Measurements from ENCODE around the gene C16orf92.

The C16orf92 gene

DNA sequence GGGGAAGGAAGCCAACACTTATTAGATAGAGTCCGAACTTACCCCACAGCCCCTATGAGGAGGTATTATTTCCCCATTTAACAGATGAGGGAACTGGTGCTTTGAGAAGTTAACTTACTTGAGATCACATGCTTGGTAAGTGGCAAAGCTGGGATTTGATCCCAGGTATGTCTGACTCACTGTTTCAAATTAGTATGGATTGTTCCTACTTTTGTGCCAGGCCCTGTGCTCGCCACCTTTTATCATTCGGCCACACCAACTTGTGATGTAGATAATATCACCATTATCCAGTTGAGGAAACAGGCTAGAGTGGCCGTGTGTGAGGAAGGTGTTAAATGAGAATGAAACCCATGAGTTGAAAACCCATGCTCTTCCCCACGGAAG, 38.2 kb upstream of the C16orf92 start (continued):
- TF ChIP-seq, protein P1, sequence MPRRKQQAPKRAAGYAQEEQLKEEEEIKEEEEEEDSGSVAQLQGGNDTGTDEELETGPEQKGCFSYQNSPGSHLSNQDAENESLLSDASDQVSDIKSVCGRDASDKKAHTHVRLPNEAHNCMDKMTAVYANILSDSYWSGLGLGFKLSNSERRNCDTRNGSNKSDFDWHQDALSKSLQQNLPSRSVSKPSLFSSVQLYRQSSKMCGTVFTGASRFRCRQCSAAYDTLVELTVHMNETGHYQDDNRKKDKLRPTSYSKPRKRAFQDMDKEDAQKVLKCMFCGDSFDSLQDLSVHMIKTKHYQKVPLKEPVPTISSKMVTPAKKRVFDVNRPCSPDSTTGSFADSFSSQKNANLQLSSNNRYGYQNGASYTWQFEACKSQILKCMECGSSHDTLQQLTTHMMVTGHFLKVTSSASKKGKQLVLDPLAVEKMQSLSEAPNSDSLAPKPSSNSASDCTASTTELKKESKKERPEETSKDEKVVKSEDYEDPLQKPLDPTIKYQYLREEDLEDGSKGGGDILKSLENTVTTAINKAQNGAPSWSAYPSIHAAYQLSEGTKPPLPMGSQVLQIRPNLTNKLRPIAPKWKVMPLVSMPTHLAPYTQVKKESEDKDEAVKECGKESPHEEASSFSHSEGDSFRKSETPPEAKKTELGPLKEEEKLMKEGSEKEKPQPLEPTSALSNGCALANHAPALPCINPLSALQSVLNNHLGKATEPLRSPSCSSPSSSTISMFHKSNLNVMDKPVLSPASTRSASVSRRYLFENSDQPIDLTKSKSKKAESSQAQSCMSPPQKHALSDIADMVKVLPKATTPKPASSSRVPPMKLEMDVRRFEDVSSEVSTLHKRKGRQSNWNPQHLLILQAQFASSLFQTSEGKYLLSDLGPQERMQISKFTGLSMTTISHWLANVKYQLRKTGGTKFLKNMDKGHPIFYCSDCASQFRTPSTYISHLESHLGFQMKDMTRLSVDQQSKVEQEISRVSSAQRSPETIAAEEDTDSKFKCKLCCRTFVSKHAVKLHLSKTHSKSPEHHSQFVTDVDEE (CRISPR knock-in tag; IDR thresholded peaks at IDR 0.05) = no peak

DNA sequence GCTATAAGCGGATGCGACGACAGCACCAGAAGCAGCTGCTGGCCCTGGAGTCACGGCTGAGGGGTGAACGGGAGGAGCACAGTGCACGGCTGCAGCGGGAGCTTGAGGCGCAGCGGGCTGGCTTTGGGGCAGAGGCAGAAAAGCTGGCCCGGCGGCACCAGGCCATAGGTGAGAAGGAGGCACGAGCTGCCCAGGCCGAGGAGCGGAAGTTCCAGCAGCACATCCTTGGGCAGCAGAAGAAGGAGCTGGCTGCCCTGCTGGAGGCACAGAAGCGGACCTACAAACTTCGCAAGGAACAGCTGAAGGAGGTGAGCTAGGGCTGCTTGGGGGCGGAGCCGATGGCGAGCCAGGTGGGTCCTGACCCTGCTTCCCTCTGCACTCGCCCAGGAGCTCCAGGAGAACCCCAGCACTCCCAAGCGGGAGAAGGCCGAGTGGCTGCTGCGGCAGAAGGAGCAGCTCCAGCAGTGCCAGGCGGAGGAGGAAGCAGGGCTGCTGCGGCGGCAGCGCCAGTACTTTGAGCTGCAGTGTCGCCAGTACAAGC, 37.7 kb upstream of the C16orf92 start:
- TF ChIP-seq, protein P2, sequence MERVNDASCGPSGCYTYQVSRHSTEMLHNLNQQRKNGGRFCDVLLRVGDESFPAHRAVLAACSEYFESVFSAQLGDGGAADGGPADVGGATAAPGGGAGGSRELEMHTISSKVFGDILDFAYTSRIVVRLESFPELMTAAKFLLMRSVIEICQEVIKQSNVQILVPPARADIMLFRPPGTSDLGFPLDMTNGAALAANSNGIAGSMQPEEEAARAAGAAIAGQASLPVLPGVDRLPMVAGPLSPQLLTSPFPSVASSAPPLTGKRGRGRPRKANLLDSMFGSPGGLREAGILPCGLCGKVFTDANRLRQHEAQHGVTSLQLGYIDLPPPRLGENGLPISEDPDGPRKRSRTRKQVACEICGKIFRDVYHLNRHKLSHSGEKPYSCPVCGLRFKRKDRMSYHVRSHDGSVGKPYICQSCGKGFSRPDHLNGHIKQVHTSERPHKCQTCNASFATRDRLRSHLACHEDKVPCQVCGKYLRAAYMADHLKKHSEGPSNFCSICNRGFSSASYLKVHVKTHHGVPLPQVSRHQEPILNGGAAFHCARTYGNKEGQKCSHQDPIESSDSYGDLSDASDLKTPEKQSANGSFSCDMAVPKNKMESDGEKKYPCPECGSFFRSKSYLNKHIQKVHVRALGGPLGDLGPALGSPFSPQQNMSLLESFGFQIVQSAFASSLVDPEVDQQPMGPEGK (CRISPR knock-in tag; IDR thresholded peaks at IDR 0.05; ENCODE audit: borderline replicate concordance) = no peak
- TF ChIP-seq ZC3H10 (CRISPR knock-in tag; IDR thresholded peaks at IDR 0.05) (no peak), OSR1 (CRISPR knock-in tag; IDR thresholded peaks at IDR 0.05) (no peak), ZFP3 (CRISPR knock-in tag; IDR thresholded peaks at IDR 0.05) (no peak), BACH2 (CRISPR knock-in tag; IDR thresholded peaks at IDR 0.05; ENCODE audit: borderline replicate concordance) (no peak), SNAI2 (CRISPR knock-in tag; IDR thresholded peaks at IDR 0.05) (no peak), RARB (CRISPR knock-in tag; IDR thresholded peaks at IDR 0.05) (no peak), PPARA (CRISPR knock-in tag; IDR thresholded peaks at IDR 0.05; ENCODE audit: borderline replicate concordance) (no peak), ARNTL (CRISPR knock-in tag; IDR thresholded peaks at IDR 0.05; ENCODE audit: borderline replicate concordance, low read depth) (no peak), ZNF8 (CRISPR knock-in tag; IDR thresholded peaks at IDR 0.05) (no peak), ESRRG (CRISPR knock-in tag; IDR thresholded peaks at IDR 0.05) (no peak)
- ATAC-seq = no peak

DNA sequence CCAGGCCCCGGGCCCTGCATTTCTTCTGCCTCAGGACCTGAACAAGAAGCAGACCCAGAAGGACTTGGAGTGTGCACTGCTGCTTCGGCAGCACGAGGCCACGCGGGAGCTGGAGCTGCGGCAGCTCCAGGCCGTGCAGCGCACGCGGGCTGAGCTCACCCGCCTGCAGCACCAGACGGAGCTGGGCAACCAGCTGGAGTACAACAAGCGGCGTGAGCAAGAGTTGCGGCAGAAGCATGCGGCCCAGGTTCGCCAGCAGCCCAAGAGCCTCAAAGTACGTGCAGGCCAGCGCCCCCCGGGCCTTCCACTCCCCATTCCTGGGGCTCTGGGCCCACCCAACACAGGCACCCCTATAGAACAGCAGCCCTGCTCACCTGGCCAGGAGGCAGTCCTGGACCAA, 36.8 kb upstream of the C16orf92 start:
- TF ChIP-seq, protein P1 (CRISPR knock-in tag; IDR thresholded peaks at IDR 0.05) = no peak
- TF ChIP-seq ISL1 (CRISPR knock-in tag; IDR thresholded peaks at IDR 0.05) = no peak
- TF ChIP-seq, protein P3, sequence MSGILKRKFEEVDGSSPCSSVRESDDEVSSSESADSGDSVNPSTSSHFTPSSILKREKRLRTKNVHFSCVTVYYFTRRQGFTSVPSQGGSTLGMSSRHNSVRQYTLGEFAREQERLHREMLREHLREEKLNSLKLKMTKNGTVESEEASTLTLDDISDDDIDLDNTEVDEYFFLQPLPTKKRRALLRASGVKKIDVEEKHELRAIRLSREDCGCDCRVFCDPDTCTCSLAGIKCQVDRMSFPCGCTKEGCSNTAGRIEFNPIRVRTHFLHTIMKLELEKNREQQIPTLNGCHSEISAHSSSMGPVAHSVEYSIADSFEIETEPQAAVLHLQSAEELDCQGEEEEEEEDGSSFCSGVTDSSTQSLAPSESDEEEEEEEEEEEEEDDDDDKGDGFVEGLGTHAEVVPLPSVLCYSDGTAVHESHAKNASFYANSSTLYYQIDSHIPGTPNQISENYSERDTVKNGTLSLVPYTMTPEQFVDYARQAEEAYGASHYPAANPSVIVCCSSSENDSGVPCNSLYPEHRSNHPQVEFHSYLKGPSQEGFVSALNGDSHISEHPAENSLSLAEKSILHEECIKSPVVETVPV (CRISPR knock-in tag; IDR thresholded peaks at IDR 0.05) = no peak
- TF ChIP-seq, protein P4, sequence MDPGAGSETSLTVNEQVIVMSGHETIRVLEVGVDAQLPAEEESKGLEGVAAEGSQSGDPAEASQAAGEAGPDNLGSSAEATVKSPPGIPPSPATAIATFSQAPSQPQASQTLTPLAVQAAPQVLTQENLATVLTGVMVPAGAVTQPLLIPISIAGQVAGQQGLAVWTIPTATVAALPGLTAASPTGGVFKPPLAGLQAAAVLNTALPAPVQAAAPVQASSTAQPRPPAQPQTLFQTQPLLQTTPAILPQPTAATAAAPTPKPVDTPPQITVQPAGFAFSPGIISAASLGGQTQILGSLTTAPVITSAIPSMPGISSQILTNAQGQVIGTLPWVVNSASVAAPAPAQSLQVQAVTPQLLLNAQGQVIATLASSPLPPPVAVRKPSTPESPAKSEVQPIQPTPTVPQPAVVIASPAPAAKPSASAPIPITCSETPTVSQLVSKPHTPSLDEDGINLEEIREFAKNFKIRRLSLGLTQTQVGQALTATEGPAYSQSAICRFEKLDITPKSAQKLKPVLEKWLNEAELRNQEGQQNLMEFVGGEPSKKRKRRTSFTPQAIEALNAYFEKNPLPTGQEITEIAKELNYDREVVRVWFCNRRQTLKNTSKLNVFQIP (CRISPR knock-in tag; IDR thresholded peaks at IDR 0.05; ENCODE audit: borderline replicate concordance, low read depth) = no peak
- TF ChIP-seq BACH2 (CRISPR knock-in tag; IDR thresholded peaks at IDR 0.05; ENCODE audit: borderline replicate concordance) = no peak
- TF ChIP-seq CSDC2 (CRISPR knock-in tag; IDR thresholded peaks at IDR 0.05) = no peak
- TF ChIP-seq RARB (CRISPR knock-in tag; IDR thresholded peaks at IDR 0.05) = no peak
- ATAC-seq = no peak

DNA sequence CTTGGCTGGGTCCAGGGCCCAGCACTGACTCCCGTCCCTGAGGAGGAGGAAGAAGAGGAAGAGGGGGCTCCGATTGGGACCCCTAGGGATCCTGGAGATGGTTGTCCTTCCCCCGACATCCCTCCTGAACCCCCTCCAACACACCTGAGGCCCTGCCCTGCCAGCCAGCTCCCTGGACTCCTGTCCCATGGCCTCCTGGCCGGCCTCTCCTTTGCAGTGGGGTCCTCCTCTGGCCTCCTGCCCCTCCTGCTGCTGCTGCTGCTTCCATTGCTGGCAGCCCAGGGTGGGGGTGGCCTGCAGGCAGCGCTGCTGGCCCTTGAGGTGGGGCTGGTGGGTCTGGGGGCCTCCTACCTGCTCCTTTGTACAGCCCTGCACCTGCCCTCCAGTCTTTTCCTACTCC, 36.1 kb upstream of the C16orf92 start:
- TF ChIP-seq ZFP3 (CRISPR knock-in tag; IDR thresholded peaks at IDR 0.05) (no peak), OSR1 (CRISPR knock-in tag; IDR thresholded peaks at IDR 0.05) (no peak)
- TF ChIP-seq, protein P1 (CRISPR knock-in tag; IDR thresholded peaks at IDR 0.05) = no peak
- TF ChIP-seq, protein P4 (CRISPR knock-in tag; IDR thresholded peaks at IDR 0.05; ENCODE audit: borderline replicate concordance, low read depth) = no peak
- no peak for ATAC-seq
